HG03439 (cell line): ENCODE results near the gene ACAD10.
"Not testable (repeated sequence)": the region's sequence is repeated elsewhere in the genome, so short reads cannot be mapped to it uniquely, and the experiment has no call there.

ENCODE experiments used
- ATAC-seq: cut with Tn5 transposase; IDR thresholded peaks from one replicate; pipeline ENCODE4 v1.9.1; 2021; ENCODE audit warnings: mild to moderate bottlenecking, moderate library complexity; ENCODE audit not compliant: unreplicated experiment

The ACAD10 gene

GRCh38 chr12:111748151-111748672 is 62.4 kb downstream of the ACAD10 start:
- no peak for ATAC-seq

GRCh38 chr12:111748867-111749266 is 63.0 kb downstream of the ACAD10 start:
- ATAC-seq: no peak

- ATAC-seq: no peak
Measured at GRCh38 chr12:111749391-111749790, 63.5 kb downstream of the ACAD10 start.

- ATAC-seq: no peak
Measured at GRCh38 chr12:111753144-111753881, 67.5 kb downstream of the ACAD10 start.

GRCh38 chr12:111754671-111755070 is 68.8 kb downstream of the ACAD10 start:
- no peak for ATAC-seq

- ATAC-seq: no peak
Measured at GRCh38 chr12:111756196-111756595, 70.3 kb downstream of the ACAD10 start.

- no peak for ATAC-seq
Measured at GRCh38 chr12:111756681-111757080, 70.8 kb downstream of the ACAD10 start.

GRCh38 chr12:111757361-111758119 is 71.7 kb downstream of the ACAD10 start:
- ATAC-seq: no peak

GRCh38 chr12:111758120-111758561 is 72.3 kb downstream of the ACAD10 start:
- ATAC-seq: no peak

GRCh38 chr12:111759271-111759670 is 73.4 kb downstream of the ACAD10 start:
- ATAC-seq: no peak

- ATAC-seq: no peak
Measured at GRCh38 chr12:111759991-111760390, 74.1 kb downstream of the ACAD10 start.

- no peak for ATAC-seq
Measured at GRCh38 chr12:111761099-111761498, 75.2 kb downstream of the ACAD10 start.

GRCh38 chr12:111761706-111762105 is 75.9 kb downstream of the ACAD10 start:
- no peak for ATAC-seq

GRCh38 chr12:111763552-111763951 is 77.7 kb downstream of the ACAD10 start:
- not testable (repeated sequence) for ATAC-seq

- no peak for ATAC-seq
Measured at GRCh38 chr12:111764120-111764821, 78.4 kb downstream of the ACAD10 start.

GRCh38 chr12:111766608-111767361 is 80.9 kb downstream of the ACAD10 start, which contains the start of gene ALDH2:
Gene ALDH2, plus strand, starts transcription at chr12:111766933. Its CDS starts 50 bp downstream, at chr12:111766983.
- no peak for ATAC-seq

- no peak for ATAC-seq
Measured at GRCh38 chr12:111767362-111768158, 81.7 kb downstream of the ACAD10 start.

- no peak for ATAC-seq
Measured at GRCh38 chr12:111768159-111768895, 82.5 kb downstream of the ACAD10 start.

GRCh38 chr12:111769599-111769998 is 83.7 kb downstream of the ACAD10 start:
- ATAC-seq: no peak
